Neural cell (in vitro differentiated cells): ENCODE data around the gene RECK. TPM values are rescaled to one million over a fixed set of nuclear protein-coding genes. Genes with fewer than 3 reads are reported as not detected.
A peak's percentile ranks its signal among the peaks of the same experiment; 100 is the strongest.

Experiments used
- H2AFZ ChIP-seq: fragments of 200-600, 300-800 bp; sonication (generic), shearing (Covaris generic); 2 replicates; pipeline ENCODE4 v1.6.0; 2014; ENCODE audit warnings: low read depth, mild to moderate bottlenecking, antibody characterized with exemption, low read length, moderate library complexity
- H3F3A ChIP-seq: fragments of 200-600 bp; shearing (Covaris generic); 2 replicates; pipeline ENCODE4 v1.6.1; 2016; ENCODE audit warnings: mild to moderate bottlenecking, moderate library complexity, mixed read lengths, antibody characterized with exemption, low read length; ENCODE audit not compliant: insufficient read depth, poor library complexity, severe bottlenecking
- H3K27ac ChIP-seq: fragments of 200-600, 300-800 bp; sonication (generic), shearing (Covaris generic); 2 replicates; pipeline ENCODE4 v1.5.1; 2014; ENCODE audit warnings: mild to moderate bottlenecking, low read length, moderate library complexity
- H3K27me3 ChIP-seq: fragments of 300-800, 200-600 bp; sonication (generic), shearing (Covaris generic); 2 replicates; pipeline ENCODE4 v1.6.0; 2014; ENCODE audit warnings: mild to moderate bottlenecking, low read depth, low read length, moderate library complexity; ENCODE audit not compliant: insufficient read depth
- H3K36me3 ChIP-seq: fragments of 300-800, 200-600 bp; sonication (generic), shearing (Covaris generic); 2 replicates; pipeline ENCODE4 v1.5.1; 2014; ENCODE audit warnings: mild to moderate bottlenecking, antibody characterized with exemption, low read length, moderate library complexity; ENCODE audit not compliant: insufficient read depth
- H3K4me2 ChIP-seq: fragments of 300-800, 200-600 bp; sonication (generic), shearing (Covaris generic); 2 replicates; pipeline ENCODE4 v1.6.0; 2014; ENCODE audit warnings: mild to moderate bottlenecking, low read length
- H3K4me3 ChIP-seq: fragments of 300-800, 200-600 bp; sonication (generic), shearing (Covaris generic); 2 replicates; pipeline ENCODE4 v1.5.1; 2014; ENCODE audit warnings: mild to moderate bottlenecking, low read length, moderate library complexity
- H3K79me2 ChIP-seq: fragments of 200-600 bp; shearing (Covaris generic); replicated peaks from 2 replicates; pipeline ENCODE4 v1.6.0; 2014; ENCODE audit warnings: mild to moderate bottlenecking, low read length, moderate library complexity; ENCODE audit not compliant: insufficient read depth
- H3K9ac ChIP-seq: fragments of 300-800, 200-600 bp; sonication (generic), shearing (Covaris generic); 2 replicates; pipeline ENCODE4 v1.6.1; 2016; ENCODE audit warnings: mild to moderate bottlenecking, low read length, mixed read lengths
- H3K9me2 ChIP-seq: fragments of 200-600 bp; shearing (Covaris generic); 2 replicates; pipeline ENCODE4 v1.6.1; 2016; ENCODE audit warnings: mild to moderate bottlenecking, low read length, mixed read lengths; ENCODE audit not compliant: insufficient read depth
- H3K9me3 ChIP-seq: fragments of 200-600, 300-800 bp; sonication (generic), shearing (Covaris generic); 2 replicates; pipeline ENCODE4 v1.6.1; 2016; ENCODE audit warnings: mild to moderate bottlenecking, mixed run types, low read length, moderate library complexity, mixed read lengths
- H4K20me1 ChIP-seq: fragments of 200-600 bp; shearing (Covaris generic); 2 replicates; pipeline ENCODE4 v1.6.1; 2016; ENCODE audit warnings: mild to moderate bottlenecking, mixed run types; ENCODE audit not compliant: insufficient read depth
- EP300 ChIP-seq: fragments of 450-650 bp; conservative IDR thresholded peaks from 2 replicates; pipeline ENCODE4 v1.6.1; 2014; ENCODE audit warnings: antibody characterized with exemption, mild to moderate bottlenecking, moderate library complexity; ENCODE audit not compliant: poor library complexity, severe bottlenecking
- EZH2 ChIP-seq: fragments of 200-600, 300-800 bp; shearing (Covaris generic), sonication (generic); IDR thresholded peaks from 2 replicates; pipeline ENCODE4 v1.6.1; 2014; ENCODE audit warnings: antibody characterized with exemption, low read length, borderline replicate concordance, mild to moderate bottlenecking; ENCODE audit not compliant: insufficient read depth, poor library complexity, severe bottlenecking
- MXI1 ChIP-seq: fragments of 450-650 bp; conservative IDR thresholded peaks from 2 replicates; pipeline ENCODE4 v1.6.1; 2014; ENCODE audit warnings: antibody characterized with exemption, mild to moderate bottlenecking; ENCODE audit not compliant: poor library complexity, severe bottlenecking
- POLR2AphosphoS5 ChIP-seq: IDR thresholded peaks from 2 replicates; pipeline ENCODE4 v1.6.1; 2012
- RAD21 ChIP-seq: fragments of 450-650 bp; conservative IDR thresholded peaks from 2 replicates; pipeline ENCODE4 v1.6.1; 2014; ENCODE audit warnings: antibody characterized with exemption, mild to moderate bottlenecking, moderate library complexity
- SMC3 ChIP-seq: fragments of 450-650 bp; conservative IDR thresholded peaks from 2 replicates; pipeline ENCODE4 v1.6.1; 2014; ENCODE audit warnings: antibody characterized with exemption, mild to moderate bottlenecking, moderate library complexity; ENCODE audit not compliant: poor library complexity
- TAF1 ChIP-seq: IDR thresholded peaks from 2 replicates; pipeline ENCODE4 v1.6.1; 2012; ENCODE audit warnings: low read depth
- polyA plus RNA-seq: library from polyadenylated mRNA; depleted of rRNA; stranded (reverse); fragments of >200 nt; gene quantifications from 2 replicates; pipeline ENCODE4 v1.2.3, GENCODE V29; 2014
- TF ChIP-seq, protein P1 (sequence below): fragments of 450-650 bp; IDR thresholded peaks from 2 replicates; pipeline ENCODE4 v1.5.1; 2014; ENCODE audit warnings: antibody characterized with exemption, mild to moderate bottlenecking, moderate library complexity; ENCODE audit not compliant: poor library complexity, severe bottlenecking
- TF ChIP-seq, protein P2 (sequence below): IDR thresholded peaks from 2 replicates; pipeline ENCODE4 v1.6.1; 2012; ENCODE audit warnings: borderline replicate concordance

Gene RECK
- polyA plus RNA-seq, 1 donor from 2014 or later, result 6.9 TPM

DNA sequence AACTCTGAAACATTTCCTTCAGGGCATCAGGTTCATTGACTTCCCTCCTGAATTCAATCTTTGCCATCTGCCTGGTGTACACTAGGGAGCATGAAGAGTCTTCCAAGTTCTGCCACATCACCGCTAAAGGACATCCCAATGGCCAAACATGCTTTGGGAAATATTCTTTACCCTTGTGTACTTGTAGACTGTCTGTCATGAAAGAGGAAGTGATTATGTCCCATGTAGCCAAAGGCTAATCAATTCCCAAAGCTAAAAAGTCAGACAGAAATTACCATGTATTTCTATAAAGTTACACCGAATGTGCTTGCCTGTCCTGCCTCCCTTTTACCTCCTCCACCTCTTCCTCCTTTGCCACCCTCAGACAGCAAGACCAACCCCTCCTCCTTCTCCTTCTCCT, 28.9 kb upstream of the RECK start:
- H3K4me3 ChIP-seq, result no peak overlapping the region
- no peaks in the 10 kb centered on the region for H3K9me2 ChIP-seq
- no peaks in the 10 kb centered on the region for H3K27me3 ChIP-seq
- H3K9ac ChIP-seq, result no peak overlapping the region
- no peaks in the 10 kb centered on the region for H4K20me1 ChIP-seq
- no peak overlapping the region for H2AFZ ChIP-seq
- H3K27ac ChIP-seq, result no peak overlapping the region
- TF ChIP-seq MXI1, result no peak
- TF ChIP-seq POLR2AphosphoS5, result no peak
- no peaks in the 10 kb centered on the region for H3K79me2 ChIP-seq
- no peaks in the 10 kb centered on the region for H3K36me3 ChIP-seq
- no peak overlapping the region for H3K4me2 ChIP-seq
- H3K9me3 ChIP-seq, result no peaks in the 10 kb centered on the region
- no peaks in the 10 kb centered on the region for H3F3A ChIP-seq

DNA sequence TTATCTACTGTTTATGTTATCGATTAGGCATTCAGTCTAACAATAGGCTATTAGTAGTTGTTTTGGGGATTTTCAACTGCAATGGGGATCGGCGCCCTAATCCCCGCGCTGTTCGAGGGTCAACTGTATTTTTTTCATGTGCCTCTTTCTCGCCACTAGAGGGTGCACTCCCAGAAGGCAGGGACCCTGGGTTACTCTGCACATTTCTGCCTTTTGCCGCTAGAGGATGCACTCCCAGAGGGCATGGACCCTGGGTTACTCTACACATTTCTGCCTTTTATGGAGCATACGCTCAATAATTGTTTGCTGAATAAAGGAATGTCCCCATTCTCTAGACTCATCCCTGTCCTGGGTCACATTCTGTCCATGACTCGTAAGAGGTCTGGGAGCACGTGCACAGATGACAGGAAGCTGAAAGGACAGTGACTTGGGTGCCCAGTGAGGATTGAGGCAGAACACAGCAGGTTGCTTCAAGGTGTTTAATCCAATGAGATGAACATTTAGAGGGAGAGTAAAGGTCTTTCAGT, 27.9 kb upstream of the RECK start:
- Histone ChIP-seq H3K79me2 (no peaks in the 10 kb centered on the region), H3F3A (no peaks in the 10 kb centered on the region), H3K9me3 (no peaks in the 10 kb centered on the region), H4K20me1 (no peaks in the 10 kb centered on the region), H3K4me2 (no peak overlapping the region), H3K9me2 (no peaks in the 10 kb centered on the region), H3K9ac (no peak overlapping the region), H2AFZ (no peak overlapping the region), H3K27me3 (no peaks in the 10 kb centered on the region), H3K27ac (no peak overlapping the region), H3K36me3 (no peaks in the 10 kb centered on the region), H3K4me3 (no peak overlapping the region)
- TF ChIP-seq MXI1 (no peak), RAD21 (no peak), TAF1 (no peak)
- TF ChIP-seq, protein P1, sequence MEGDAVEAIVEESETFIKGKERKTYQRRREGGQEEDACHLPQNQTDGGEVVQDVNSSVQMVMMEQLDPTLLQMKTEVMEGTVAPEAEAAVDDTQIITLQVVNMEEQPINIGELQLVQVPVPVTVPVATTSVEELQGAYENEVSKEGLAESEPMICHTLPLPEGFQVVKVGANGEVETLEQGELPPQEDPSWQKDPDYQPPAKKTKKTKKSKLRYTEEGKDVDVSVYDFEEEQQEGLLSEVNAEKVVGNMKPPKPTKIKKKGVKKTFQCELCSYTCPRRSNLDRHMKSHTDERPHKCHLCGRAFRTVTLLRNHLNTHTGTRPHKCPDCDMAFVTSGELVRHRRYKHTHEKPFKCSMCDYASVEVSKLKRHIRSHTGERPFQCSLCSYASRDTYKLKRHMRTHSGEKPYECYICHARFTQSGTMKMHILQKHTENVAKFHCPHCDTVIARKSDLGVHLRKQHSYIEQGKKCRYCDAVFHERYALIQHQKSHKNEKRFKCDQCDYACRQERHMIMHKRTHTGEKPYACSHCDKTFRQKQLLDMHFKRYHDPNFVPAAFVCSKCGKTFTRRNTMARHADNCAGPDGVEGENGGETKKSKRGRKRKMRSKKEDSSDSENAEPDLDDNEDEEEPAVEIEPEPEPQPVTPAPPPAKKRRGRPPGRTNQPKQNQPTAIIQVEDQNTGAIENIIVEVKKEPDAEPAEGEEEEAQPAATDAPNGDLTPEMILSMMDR, result peak; percentile 62

DNA sequence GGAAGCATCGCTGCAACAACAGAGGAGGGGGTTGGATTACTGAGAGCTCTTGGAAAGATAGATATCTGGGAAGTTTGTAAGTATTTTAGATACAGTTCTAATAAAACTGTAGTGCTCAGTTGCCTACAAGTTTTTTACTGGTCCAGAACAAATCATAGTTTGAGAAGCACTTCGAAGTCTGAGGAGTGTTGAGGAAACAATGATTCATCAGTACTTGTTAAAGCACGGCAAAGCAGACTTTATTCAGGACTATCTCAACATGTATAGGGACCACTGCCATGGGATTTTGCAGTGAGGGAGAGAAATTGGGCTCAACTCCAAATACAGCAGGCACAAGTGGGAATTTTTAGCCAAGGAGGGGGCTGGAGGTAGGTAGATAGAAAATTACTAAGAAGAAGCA, 25.3 kb upstream of the RECK start:
- Histone ChIP-seq H3K9me2 (no peaks in the 10 kb centered on the region), H3K79me2 (no peaks in the 10 kb centered on the region), H3K9ac (no peak overlapping the region), H3K27me3 (no peaks in the 10 kb centered on the region), H3K27ac (no peak overlapping the region), H3K4me3 (no peak overlapping the region), H3K4me2 (no peak overlapping the region), H3K36me3 (no peaks in the 10 kb centered on the region), H3K9me3 (no peaks in the 10 kb centered on the region), H3F3A (no peaks in the 10 kb centered on the region), H4K20me1 (no peaks in the 10 kb centered on the region), H2AFZ (no peak overlapping the region)
- TF ChIP-seq RAD21 (no peak), POLR2AphosphoS5 (no peak), EP300 (no peak), TAF1 (no peak), SMC3 (no peak), EZH2 (no peak)
- TF ChIP-seq, protein P1, result no peak
- TF ChIP-seq, protein P2, sequence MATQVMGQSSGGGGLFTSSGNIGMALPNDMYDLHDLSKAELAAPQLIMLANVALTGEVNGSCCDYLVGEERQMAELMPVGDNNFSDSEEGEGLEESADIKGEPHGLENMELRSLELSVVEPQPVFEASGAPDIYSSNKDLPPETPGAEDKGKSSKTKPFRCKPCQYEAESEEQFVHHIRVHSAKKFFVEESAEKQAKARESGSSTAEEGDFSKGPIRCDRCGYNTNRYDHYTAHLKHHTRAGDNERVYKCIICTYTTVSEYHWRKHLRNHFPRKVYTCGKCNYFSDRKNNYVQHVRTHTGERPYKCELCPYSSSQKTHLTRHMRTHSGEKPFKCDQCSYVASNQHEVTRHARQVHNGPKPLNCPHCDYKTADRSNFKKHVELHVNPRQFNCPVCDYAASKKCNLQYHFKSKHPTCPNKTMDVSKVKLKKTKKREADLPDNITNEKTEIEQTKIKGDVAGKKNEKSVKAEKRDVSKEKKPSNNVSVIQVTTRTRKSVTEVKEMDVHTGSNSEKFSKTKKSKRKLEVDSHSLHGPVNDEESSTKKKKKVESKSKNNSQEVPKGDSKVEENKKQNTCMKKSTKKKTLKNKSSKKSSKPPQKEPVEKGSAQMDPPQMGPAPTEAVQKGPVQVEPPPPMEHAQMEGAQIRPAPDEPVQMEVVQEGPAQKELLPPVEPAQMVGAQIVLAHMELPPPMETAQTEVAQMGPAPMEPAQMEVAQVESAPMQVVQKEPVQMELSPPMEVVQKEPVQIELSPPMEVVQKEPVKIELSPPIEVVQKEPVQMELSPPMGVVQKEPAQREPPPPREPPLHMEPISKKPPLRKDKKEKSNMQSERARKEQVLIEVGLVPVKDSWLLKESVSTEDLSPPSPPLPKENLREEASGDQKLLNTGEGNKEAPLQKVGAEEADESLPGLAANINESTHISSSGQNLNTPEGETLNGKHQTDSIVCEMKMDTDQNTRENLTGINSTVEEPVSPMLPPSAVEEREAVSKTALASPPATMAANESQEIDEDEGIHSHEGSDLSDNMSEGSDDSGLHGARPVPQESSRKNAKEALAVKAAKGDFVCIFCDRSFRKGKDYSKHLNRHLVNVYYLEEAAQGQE, result no peak
